ENCODE data around the gene SLC26A1.

DNA sequence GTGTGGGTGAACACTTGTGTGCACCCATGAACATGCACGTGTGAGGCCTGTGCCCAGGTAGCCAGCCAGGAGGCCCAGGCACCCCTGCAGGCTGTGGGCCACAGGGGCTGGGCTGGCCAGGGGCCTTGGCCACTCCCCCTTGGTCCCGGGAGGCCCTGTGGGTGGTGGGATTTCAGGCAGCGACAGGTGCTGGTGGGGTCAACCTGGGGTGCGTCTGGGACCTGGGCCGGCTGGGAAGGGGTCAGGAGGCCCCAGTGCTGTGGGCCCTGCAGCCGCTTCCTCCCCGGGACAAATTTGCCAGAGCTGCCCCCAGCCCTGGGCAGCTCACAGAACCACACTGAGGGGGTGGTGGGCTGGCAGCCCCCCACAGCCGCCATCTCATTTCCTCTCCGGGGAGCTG lies 26.1 kb upstream of the SLC26A1 start:
- TF ChIP-seq, protein P1, sequence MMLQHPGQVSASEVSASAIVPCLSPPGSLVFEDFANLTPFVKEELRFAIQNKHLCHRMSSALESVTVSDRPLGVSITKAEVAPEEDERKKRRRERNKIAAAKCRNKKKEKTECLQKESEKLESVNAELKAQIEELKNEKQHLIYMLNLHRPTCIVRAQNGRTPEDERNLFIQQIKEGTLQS (CRISPR knock-in tag; conservative IDR thresholded peaks at IDR 0.05), result no peak
- TF ChIP-seq FOXP1 (CRISPR knock-in tag; IDR thresholded peaks at IDR 0.05; ENCODE audit: borderline replicate concordance) (no peak), ZNF416 (CRISPR knock-in tag; IDR thresholded peaks at IDR 0.05) (no peak), JUN (CRISPR knock-in tag; IDR thresholded peaks at IDR 0.05) (no peak), CREB1 (CRISPR knock-in tag; IDR thresholded peaks at IDR 0.05) (no peak)
- TF ChIP-seq, protein P2, sequence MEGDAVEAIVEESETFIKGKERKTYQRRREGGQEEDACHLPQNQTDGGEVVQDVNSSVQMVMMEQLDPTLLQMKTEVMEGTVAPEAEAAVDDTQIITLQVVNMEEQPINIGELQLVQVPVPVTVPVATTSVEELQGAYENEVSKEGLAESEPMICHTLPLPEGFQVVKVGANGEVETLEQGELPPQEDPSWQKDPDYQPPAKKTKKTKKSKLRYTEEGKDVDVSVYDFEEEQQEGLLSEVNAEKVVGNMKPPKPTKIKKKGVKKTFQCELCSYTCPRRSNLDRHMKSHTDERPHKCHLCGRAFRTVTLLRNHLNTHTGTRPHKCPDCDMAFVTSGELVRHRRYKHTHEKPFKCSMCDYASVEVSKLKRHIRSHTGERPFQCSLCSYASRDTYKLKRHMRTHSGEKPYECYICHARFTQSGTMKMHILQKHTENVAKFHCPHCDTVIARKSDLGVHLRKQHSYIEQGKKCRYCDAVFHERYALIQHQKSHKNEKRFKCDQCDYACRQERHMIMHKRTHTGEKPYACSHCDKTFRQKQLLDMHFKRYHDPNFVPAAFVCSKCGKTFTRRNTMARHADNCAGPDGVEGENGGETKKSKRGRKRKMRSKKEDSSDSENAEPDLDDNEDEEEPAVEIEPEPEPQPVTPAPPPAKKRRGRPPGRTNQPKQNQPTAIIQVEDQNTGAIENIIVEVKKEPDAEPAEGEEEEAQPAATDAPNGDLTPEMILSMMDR (IDR thresholded peaks at IDR 0.05), result no peak
- TF ChIP-seq, protein P3, sequence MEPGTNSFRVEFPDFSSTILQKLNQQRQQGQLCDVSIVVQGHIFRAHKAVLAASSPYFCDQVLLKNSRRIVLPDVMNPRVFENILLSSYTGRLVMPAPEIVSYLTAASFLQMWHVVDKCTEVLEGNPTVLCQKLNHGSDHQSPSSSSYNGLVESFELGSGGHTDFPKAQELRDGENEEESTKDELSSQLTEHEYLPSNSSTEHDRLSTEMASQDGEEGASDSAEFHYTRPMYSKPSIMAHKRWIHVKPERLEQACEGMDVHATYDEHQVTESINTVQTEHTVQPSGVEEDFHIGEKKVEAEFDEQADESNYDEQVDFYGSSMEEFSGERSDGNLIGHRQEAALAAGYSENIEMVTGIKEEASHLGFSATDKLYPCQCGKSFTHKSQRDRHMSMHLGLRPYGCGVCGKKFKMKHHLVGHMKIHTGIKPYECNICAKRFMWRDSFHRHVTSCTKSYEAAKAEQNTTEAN (CRISPR knock-in tag; IDR thresholded peaks at IDR 0.05), result no peak
- TF ChIP-seq, protein P4, sequence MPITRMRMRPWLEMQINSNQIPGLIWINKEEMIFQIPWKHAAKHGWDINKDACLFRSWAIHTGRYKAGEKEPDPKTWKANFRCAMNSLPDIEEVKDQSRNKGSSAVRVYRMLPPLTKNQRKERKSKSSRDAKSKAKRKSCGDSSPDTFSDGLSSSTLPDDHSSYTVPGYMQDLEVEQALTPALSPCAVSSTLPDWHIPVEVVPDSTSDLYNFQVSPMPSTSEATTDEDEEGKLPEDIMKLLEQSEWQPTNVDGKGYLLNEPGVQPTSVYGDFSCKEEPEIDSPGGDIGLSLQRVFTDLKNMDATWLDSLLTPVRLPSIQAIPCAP (CRISPR knock-in tag; IDR thresholded peaks at IDR 0.05), result no peak
- TF ChIP-seq, protein P5, sequence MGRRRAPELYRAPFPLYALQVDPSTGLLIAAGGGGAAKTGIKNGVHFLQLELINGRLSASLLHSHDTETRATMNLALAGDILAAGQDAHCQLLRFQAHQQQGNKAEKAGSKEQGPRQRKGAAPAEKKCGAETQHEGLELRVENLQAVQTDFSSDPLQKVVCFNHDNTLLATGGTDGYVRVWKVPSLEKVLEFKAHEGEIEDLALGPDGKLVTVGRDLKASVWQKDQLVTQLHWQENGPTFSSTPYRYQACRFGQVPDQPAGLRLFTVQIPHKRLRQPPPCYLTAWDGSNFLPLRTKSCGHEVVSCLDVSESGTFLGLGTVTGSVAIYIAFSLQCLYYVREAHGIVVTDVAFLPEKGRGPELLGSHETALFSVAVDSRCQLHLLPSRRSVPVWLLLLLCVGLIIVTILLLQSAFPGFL (CRISPR knock-in tag; IDR thresholded peaks at IDR 0.05; ENCODE audit: borderline replicate concordance), result no peak
- TF ChIP-seq, protein P6, sequence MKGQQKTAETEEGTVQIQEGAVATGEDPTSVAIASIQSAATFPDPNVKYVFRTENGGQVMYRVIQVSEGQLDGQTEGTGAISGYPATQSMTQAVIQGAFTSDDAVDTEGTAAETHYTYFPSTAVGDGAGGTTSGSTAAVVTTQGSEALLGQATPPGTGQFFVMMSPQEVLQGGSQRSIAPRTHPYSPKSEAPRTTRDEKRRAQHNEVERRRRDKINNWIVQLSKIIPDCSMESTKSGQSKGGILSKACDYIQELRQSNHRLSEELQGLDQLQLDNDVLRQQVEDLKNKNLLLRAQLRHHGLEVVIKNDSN (CRISPR knock-in tag; IDR thresholded peaks at IDR 0.05), result no peak
- TF ChIP-seq, protein P7, sequence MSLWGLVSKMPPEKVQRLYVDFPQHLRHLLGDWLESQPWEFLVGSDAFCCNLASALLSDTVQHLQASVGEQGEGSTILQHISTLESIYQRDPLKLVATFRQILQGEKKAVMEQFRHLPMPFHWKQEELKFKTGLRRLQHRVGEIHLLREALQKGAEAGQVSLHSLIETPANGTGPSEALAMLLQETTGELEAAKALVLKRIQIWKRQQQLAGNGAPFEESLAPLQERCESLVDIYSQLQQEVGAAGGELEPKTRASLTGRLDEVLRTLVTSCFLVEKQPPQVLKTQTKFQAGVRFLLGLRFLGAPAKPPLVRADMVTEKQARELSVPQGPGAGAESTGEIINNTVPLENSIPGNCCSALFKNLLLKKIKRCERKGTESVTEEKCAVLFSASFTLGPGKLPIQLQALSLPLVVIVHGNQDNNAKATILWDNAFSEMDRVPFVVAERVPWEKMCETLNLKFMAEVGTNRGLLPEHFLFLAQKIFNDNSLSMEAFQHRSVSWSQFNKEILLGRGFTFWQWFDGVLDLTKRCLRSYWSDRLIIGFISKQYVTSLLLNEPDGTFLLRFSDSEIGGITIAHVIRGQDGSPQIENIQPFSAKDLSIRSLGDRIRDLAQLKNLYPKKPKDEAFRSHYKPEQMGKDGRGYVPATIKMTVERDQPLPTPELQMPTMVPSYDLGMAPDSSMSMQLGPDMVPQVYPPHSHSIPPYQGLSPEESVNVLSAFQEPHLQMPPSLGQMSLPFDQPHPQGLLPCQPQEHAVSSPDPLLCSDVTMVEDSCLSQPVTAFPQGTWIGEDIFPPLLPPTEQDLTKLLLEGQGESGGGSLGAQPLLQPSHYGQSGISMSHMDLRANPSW (CRISPR knock-in tag; conservative IDR thresholded peaks at IDR 0.05; ENCODE audit: low read depth), result no peak
